HEK293 (cell line): ENCODE results near the gene ITSN1.

Experiments
- FEZF1 ChIP-seq: fragments of 450-650 bp; formaldehyde crosslinking; IDR thresholded peaks from 2 replicates; pipeline ENCODE4 v1.5.1; 2016; ENCODE audit warnings: missing biosample characterization, missing genetic modification characterization
- GLI2 ChIP-seq: fragments of 450-650 bp; formaldehyde crosslinking; IDR thresholded peaks from 2 replicates; pipeline ENCODE4; 2017; ENCODE audit warnings: missing biosample characterization, missing genetic modification characterization, low read depth, borderline replicate concordance
- GLIS2 ChIP-seq: fragments of 450-650 bp; formaldehyde crosslinking; IDR thresholded peaks from 2 replicates; pipeline ENCODE4 v1.5.1; 2016; ENCODE audit warnings: missing biosample characterization, missing genetic modification characterization
- HOXC10 ChIP-seq: sonication (generic); formaldehyde crosslinking; IDR thresholded peaks from 2 replicates; pipeline ENCODE4 v1.8.1; 2023; ENCODE audit warnings: mild to moderate bottlenecking, missing genetic modification reagents
- MEIS1 ChIP-seq: sonication (generic); formaldehyde crosslinking; IDR thresholded peaks from 2 replicates; pipeline ENCODE4 v1.8.1; 2022; ENCODE audit warnings: missing genetic modification reagents, mild to moderate bottlenecking, borderline replicate concordance
- WT1 ChIP-seq: fragments of 450-650 bp; formaldehyde crosslinking; IDR thresholded peaks from 2 replicates; pipeline ENCODE4 v1.5.1; 2016; ENCODE audit warnings: missing biosample characterization, missing genetic modification characterization
- ZBTB1 ChIP-seq: fragments of 450-650 bp; formaldehyde crosslinking; IDR thresholded peaks from 2 replicates; pipeline ENCODE4 v1.5.1; 2016; ENCODE audit warnings: missing biosample characterization, missing genetic modification characterization
- ZNF133 ChIP-seq: fragments of 450-650 bp; formaldehyde crosslinking; IDR thresholded peaks from 2 replicates; pipeline ENCODE4 v1.5.1; 2016; ENCODE audit warnings: missing biosample characterization, missing genetic modification characterization
- ZNF223 ChIP-seq: fragments of 450-650 bp; formaldehyde crosslinking; IDR thresholded peaks from 2 replicates; pipeline ENCODE4 v1.5.1; 2016; ENCODE audit warnings: missing biosample characterization, missing genetic modification characterization
- ZNF266 ChIP-seq: fragments of 450-650 bp; formaldehyde crosslinking; IDR thresholded peaks from 2 replicates; pipeline ENCODE4 v1.5.1; 2016; ENCODE audit warnings: missing biosample characterization, missing genetic modification characterization, low read depth
- ZNF335 ChIP-seq: fragments of 450-650 bp; formaldehyde crosslinking; conservative IDR thresholded peaks from 2 replicates; pipeline ENCODE4 v1.5.1; 2016; ENCODE audit warnings: missing biosample characterization, missing genetic modification characterization
- ZNF354C ChIP-seq: fragments of 450-650 bp; formaldehyde crosslinking; IDR thresholded peaks from 2 replicates; pipeline ENCODE4 v1.5.1; 2016; ENCODE audit warnings: missing biosample characterization, missing genetic modification characterization, low read depth, borderline replicate concordance
- ZNF555 ChIP-seq: fragments of 450-650 bp; formaldehyde crosslinking; conservative IDR thresholded peaks from 2 replicates; pipeline ENCODE4 v1.5.1; 2017; ENCODE audit warnings: missing biosample characterization, mild to moderate bottlenecking, missing genetic modification characterization, inconsistent platforms
- ZNF560 ChIP-seq: fragments of 450-650 bp; formaldehyde crosslinking; IDR thresholded peaks from 2 replicates; pipeline ENCODE4 v1.5.1; 2017; ENCODE audit warnings: missing biosample characterization, missing genetic modification characterization, borderline replicate concordance
- ZNF561 ChIP-seq: fragments of 450-650 bp; IDR thresholded peaks from 2 replicates; pipeline ENCODE4 v1.5.1; 2018; ENCODE audit warnings: missing biosample characterization, missing genetic modification characterization, borderline replicate concordance
- ZNF571 ChIP-seq: fragments of 450-650 bp; formaldehyde crosslinking; IDR thresholded peaks from 2 replicates; pipeline ENCODE4 v1.5.0; 2017; ENCODE audit warnings: missing biosample characterization, missing genetic modification characterization
- ZNF664 ChIP-seq: fragments of 450-650 bp; formaldehyde crosslinking; IDR thresholded peaks from 2 replicates; pipeline ENCODE4 v1.5.1; 2016; ENCODE audit warnings: missing biosample characterization, missing genetic modification characterization
- ZNF707 ChIP-seq: fragments of 450-650 bp; formaldehyde crosslinking; IDR thresholded peaks from 2 replicates; pipeline ENCODE4 v1.5.1; 2016; ENCODE audit warnings: missing biosample characterization, missing genetic modification characterization
- ZSCAN30 ChIP-seq: fragments of 450-650 bp; IDR thresholded peaks from 2 replicates; pipeline ENCODE4 v1.5.1; 2018; ENCODE audit warnings: missing biosample characterization, mild to moderate bottlenecking, missing genetic modification characterization, moderate library complexity
- TF ChIP-seq, protein P1 (sequence below): fragments of 450-650 bp; formaldehyde crosslinking; IDR thresholded peaks from 2 replicates; pipeline ENCODE4 v1.5.1; 2016; ENCODE audit warnings: missing biosample characterization, missing genetic modification characterization, borderline replicate concordance
- TF ChIP-seq, protein P2 (sequence below): fragments of 450-650 bp; formaldehyde crosslinking; IDR thresholded peaks from 2 replicates; pipeline ENCODE4 v1.5.1; 2016; ENCODE audit warnings: missing biosample characterization, missing genetic modification characterization, low read depth
- TF ChIP-seq, protein P3 (sequence below): fragments of 450-650 bp; formaldehyde crosslinking; IDR thresholded peaks from 2 replicates; pipeline ENCODE4 v1.5.1; 2016; ENCODE audit warnings: missing biosample characterization, missing genetic modification characterization
- TF ChIP-seq, protein P4 (sequence below): fragments of 450-650 bp; formaldehyde crosslinking; IDR thresholded peaks from 2 replicates; pipeline ENCODE4 v1.5.1; 2016; ENCODE audit warnings: missing biosample characterization, missing genetic modification characterization
- TF ChIP-seq, protein P5 (sequence below): fragments of 450-650 bp; formaldehyde crosslinking; IDR thresholded peaks from 2 replicates; pipeline ENCODE4 v1.5.1; 2017; ENCODE audit warnings: missing biosample characterization, mild to moderate bottlenecking, missing genetic modification characterization, moderate library complexity
- TF ChIP-seq, protein P6 (sequence below): fragments of 450-650 bp; formaldehyde crosslinking; IDR thresholded peaks from 2 replicates; pipeline ENCODE4 v1.5.1; 2016; ENCODE audit warnings: missing biosample characterization, missing genetic modification characterization
- TF ChIP-seq, protein P7 (sequence below): fragments of 450-650 bp; formaldehyde crosslinking; IDR thresholded peaks from 2 replicates; pipeline ENCODE4 v1.5.1; 2016; ENCODE audit warnings: missing biosample characterization, missing genetic modification characterization

Gene ITSN1

DNA sequence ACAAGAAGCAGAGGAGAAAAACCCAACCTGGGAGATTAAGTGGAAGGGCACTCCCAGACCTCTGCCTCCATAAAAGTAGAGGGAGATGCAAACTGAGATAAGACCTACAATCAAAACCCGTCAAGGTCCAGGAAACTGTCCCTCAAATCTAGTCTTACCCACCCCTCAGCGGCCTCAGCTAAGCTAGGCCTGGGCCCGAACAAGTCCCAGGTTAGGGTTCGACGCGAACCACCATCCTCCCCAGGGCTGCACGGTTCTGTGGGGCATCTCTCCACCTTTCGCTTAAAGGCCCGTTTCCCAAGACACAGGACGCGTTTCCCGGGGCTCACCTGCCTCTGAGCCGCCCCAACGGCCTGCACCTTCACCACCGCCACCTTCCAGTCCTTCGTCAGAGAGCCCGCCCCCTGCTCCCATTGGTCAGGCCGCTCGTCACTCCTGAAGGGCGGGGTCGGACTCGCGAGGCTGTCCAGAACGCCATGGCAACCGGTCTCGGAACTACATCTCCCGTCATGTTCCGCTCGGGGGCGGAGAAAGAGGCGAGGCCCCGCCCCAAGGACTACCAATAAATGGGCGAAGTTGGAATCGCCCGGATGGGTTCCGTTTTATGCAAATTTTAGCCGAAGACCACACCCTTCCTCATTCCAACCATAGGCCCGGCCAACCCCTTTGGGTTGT lies 812 bp upstream of the ITSN1 start, which contains the start of gene CRYZL1 (continued):
- TF ChIP-seq, protein P1, sequence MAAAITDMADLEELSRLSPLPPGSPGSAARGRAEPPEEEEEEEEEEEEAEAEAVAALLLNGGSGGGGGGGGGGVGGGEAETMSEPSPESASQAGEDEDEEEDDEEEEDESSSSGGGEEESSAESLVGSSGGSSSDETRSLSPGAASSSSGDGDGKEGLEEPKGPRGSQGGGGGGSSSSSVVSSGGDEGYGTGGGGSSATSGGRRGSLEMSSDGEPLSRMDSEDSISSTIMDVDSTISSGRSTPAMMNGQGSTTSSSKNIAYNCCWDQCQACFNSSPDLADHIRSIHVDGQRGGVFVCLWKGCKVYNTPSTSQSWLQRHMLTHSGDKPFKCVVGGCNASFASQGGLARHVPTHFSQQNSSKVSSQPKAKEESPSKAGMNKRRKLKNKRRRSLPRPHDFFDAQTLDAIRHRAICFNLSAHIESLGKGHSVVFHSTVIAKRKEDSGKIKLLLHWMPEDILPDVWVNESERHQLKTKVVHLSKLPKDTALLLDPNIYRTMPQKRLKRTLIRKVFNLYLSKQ (tag by site-specific recombination): no peak
- TF ChIP-seq GLIS2 (tag by site-specific recombination) (no peak), FEZF1 (tag by site-specific recombination) (no peak), ZNF555 (no peak), ZNF561 (tag by site-specific recombination) (peak; percentile 93), ZNF335 (tag by site-specific recombination) (peak; percentile 57; the same call in 1 of the 2 replicates), GLI2 (tag by site-specific recombination) (no peak), ZNF266 (tag by site-specific recombination) (no peak), ZBTB1 (tag by site-specific recombination) (no peak), ZNF707 (tag by site-specific recombination) (0 out of 2 replicates have a peak, but pooled peaks have one; percentile 30), ZNF133 (tag by site-specific recombination) (no peak), ZSCAN30 (no peak; the same call in 1 of the 2 replicates), ZNF223 (tag by site-specific recombination) (peak; percentile 93), ZNF664 (tag by site-specific recombination) (no peak), MEIS1 (CRISPR knock-in tag) (no peak), ZNF560 (tag by site-specific recombination) (no peak), ZNF354C (no peak), HOXC10 (CRISPR knock-in tag) (no peak), WT1 (tag by site-specific recombination) (peak; percentile 58), ZNF571 (tag by site-specific recombination) (no peak)
- TF ChIP-seq, protein P2, sequence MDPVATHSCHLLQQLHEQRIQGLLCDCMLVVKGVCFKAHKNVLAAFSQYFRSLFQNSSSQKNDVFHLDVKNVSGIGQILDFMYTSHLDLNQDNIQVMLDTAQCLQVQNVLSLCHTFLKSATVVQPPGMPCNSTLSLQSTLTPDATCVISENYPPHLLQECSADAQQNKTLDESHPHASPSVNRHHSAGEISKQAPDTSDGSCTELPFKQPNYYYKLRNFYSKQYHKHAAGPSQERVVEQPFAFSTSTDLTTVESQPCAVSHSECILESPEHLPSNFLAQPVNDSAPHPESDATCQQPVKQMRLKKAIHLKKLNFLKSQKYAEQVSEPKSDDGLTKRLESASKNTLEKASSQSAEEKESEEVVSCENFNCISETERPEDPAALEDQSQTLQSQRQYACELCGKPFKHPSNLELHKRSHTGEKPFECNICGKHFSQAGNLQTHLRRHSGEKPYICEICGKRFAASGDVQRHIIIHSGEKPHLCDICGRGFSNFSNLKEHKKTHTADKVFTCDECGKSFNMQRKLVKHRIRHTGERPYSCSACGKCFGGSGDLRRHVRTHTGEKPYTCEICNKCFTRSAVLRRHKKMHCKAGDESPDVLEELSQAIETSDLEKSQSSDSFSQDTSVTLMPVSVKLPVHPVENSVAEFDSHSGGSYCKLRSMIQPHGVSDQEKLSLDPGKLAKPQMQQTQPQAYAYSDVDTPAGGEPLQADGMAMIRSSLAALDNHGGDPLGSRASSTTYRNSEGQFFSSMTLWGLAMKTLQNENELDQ: no peak
- TF ChIP-seq, protein P3, sequence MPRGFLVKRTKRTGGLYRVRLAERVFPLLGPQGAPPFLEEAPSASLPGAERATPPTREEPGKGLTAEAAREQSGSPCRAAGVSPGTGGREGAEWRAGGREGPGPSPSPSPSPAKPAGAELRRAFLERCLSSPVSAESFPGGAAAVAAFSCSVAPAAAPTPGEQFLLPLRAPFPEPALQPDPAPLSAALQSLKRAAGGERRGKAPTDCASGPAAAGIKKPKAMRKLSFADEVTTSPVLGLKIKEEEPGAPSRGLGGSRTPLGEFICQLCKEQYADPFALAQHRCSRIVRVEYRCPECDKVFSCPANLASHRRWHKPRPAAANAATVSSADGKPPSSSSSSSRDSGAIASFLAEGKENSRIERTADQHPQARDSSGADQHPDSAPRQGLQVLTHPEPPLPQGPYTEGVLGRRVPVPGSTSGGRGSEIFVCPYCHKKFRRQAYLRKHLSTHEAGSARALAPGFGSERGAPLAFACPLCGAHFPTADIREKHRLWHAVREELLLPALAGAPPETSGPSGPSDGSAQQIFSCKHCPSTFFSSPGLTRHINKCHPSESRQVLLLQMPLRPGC (tag by site-specific recombination): no peak
- TF ChIP-seq, protein P4, sequence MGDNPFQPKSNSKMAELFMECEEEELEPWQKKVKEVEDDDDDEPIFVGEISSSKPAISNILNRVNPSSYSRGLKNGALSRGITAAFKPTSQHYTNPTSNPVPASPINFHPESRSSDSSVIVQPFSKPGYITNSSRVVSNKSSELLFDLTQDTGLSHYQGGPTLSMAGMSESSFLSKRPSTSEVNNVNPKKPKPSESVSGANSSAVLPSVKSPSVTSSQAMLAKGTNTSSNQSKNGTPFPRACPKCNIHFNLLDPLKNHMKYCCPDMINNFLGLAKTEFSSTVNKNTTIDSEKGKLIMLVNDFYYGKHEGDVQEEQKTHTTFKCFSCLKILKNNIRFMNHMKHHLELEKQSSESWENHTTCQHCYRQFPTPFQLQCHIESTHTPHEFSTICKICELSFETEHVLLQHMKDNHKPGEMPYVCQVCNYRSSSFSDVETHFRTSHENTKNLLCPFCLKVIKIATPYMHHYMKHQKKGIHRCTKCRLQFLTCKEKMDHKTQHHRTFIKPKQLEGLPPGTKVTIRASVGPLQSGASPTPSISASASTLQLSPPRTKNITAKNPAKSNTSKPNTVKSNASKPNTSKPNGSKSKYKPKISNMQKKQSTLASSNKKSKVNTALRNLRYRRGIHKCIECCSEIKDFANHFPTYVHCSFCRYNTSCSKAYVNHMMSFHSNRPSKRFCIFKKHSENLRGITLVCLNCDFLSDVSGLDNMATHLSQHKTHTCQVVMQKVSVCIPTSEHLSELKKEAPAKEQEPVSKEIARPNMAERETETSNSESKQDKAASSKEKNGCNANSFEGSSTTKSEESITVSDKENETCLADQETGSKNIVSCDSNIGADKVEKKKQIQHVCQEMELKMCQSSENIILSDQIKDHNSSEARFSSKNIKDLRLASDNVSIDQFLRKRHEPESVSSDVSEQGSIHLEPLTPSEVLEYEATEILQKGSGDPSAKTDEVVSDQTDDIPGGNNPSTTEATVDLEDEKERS (tag by site-specific recombination): no peak; the same call in 1 of the 2 replicates
- TF ChIP-seq, protein P5, sequence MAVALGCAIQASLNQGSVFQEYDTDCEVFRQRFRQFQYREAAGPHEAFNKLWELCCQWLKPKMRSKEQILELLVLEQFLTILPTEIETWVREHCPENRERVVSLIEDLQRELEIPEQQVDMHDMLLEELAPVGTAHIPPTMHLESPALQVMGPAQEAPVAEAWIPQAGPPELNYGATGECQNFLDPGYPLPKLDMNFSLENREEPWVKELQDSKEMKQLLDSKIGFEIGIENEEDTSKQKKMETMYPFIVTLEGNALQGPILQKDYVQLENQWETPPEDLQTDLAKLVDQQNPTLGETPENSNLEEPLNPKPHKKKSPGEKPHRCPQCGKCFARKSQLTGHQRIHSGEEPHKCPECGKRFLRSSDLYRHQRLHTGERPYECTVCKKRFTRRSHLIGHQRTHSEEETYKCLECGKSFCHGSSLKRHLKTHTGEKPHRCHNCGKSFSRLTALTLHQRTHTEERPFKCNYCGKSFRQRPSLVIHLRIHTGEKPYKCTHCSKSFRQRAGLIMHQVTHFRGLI: no peak
- TF ChIP-seq, protein P6, sequence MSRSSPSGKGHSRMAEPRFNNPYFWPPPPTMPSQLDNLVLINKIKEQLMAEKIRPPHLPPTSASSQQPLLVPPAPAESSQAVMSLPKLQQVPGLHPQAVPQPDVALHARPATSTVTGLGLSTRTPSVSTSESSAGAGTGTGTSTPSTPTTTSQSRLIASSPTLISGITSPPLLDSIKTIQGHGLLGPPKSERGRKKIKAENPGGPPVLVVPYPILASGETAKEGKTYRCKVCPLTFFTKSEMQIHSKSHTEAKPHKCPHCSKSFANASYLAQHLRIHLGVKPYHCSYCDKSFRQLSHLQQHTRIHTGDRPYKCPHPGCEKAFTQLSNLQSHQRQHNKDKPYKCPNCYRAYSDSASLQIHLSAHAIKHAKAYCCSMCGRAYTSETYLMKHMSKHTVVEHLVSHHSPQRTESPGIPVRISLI (tag by site-specific recombination): no peak
- TF ChIP-seq, protein P7, sequence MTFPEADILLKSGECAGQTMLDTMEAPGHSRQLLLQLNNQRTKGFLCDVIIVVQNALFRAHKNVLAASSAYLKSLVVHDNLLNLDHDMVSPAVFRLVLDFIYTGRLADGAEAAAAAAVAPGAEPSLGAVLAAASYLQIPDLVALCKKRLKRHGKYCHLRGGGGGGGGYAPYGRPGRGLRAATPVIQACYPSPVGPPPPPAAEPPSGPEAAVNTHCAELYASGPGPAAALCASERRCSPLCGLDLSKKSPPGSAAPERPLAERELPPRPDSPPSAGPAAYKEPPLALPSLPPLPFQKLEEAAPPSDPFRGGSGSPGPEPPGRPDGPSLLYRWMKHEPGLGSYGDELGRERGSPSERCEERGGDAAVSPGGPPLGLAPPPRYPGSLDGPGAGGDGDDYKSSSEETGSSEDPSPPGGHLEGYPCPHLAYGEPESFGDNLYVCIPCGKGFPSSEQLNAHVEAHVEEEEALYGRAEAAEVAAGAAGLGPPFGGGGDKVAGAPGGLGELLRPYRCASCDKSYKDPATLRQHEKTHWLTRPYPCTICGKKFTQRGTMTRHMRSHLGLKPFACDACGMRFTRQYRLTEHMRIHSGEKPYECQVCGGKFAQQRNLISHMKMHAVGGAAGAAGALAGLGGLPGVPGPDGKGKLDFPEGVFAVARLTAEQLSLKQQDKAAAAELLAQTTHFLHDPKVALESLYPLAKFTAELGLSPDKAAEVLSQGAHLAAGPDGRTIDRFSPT: no peak
